Measurements from ENCODE around the gene MYRFL.
"Not testable (repeated sequence)": the region's sequence is repeated elsewhere in the genome, so short reads cannot be mapped to it uniquely, and the experiment has no call there.

MYRFL gene

GRCh38 chr12:69824966-69825560 lies at the start of gene MYRFL:
Gene MYRFL, plus strand, starts transcription at chr12:69825227. Its CDS starts 291 bp downstream, at chr12:69825518.
- no peak for DNase-seq
- TF ChIP-seq POLR2A (IDR thresholded peaks at IDR 0.05; ENCODE audit: low read length): no peak
- no peak for TF ChIP-seq GATA1 (IDR thresholded peaks at IDR 0.05; ENCODE audit: low read depth, low read length)

- no peak for TF ChIP-seq GATA1 (IDR thresholded peaks at IDR 0.05; ENCODE audit: low read depth, low read length)
- peak; percentile 50 to 59 for DNase-seq
Observed at GRCh38 chr12:69779928-69780327, 45.1 kb upstream of the MYRFL start.

GRCh38 chr12:69783365-69783764 lies 41.7 kb upstream of the MYRFL start:
- no peak for DNase-seq
- no peak for TF ChIP-seq GATA1 (IDR thresholded peaks at IDR 0.05; ENCODE audit: low read depth, low read length)
- TF ChIP-seq POLR2A (IDR thresholded peaks at IDR 0.05; ENCODE audit: low read length): no peak

- no peak for DNase-seq
- TF ChIP-seq POLR2A (IDR thresholded peaks at IDR 0.05; ENCODE audit: low read length) (no peak), GATA1 (IDR thresholded peaks at IDR 0.05; ENCODE audit: low read depth, low read length) (no peak)
Observed at GRCh38 chr12:69789351-69789750, 35.7 kb upstream of the MYRFL start.

- TF ChIP-seq POLR2A (IDR thresholded peaks at IDR 0.05; ENCODE audit: low read length): no peak
- TF ChIP-seq GATA1 (IDR thresholded peaks at IDR 0.05; ENCODE audit: low read depth, low read length): no peak
- DNase-seq: peak; percentile 6 to 20
Observed at GRCh38 chr12:69792533-69792932, 32.5 kb upstream of the MYRFL start.

- not testable (repeated sequence) for DNase-seq
Observed at GRCh38 chr12:69807101-69807897, 17.7 kb upstream of the MYRFL start.

GRCh38 chr12:69810870-69811498 lies 14.0 kb upstream of the MYRFL start:
- no peak for TF ChIP-seq GATA1 (IDR thresholded peaks at IDR 0.05; ENCODE audit: low read depth, low read length)
- TF ChIP-seq POLR2A (IDR thresholded peaks at IDR 0.05; ENCODE audit: low read length): no peak
- no peak for DNase-seq

GRCh38 chr12:69816082-69816481 lies 8.9 kb upstream of the MYRFL start:
- TF ChIP-seq GATA1 (IDR thresholded peaks at IDR 0.05; ENCODE audit: low read depth, low read length) (no peak), POLR2A (IDR thresholded peaks at IDR 0.05; ENCODE audit: low read length) (no peak)
- DNase-seq: no peak

GRCh38 chr12:69821032-69821455 lies 4.0 kb upstream of the MYRFL start:
- no peak for DNase-seq
- TF ChIP-seq POLR2A (IDR thresholded peaks at IDR 0.05; ENCODE audit: low read length) (no peak), GATA1 (IDR thresholded peaks at IDR 0.05; ENCODE audit: low read depth, low read length) (no peak)

- TF ChIP-seq POLR2A (IDR thresholded peaks at IDR 0.05; ENCODE audit: low read length): no peak
- no peak for TF ChIP-seq GATA1 (IDR thresholded peaks at IDR 0.05; ENCODE audit: low read depth, low read length)
- DNase-seq: no peak
Observed at GRCh38 chr12:69821456-69822159, 3.4 kb upstream of the MYRFL start.

- TF ChIP-seq GATA1 (IDR thresholded peaks at IDR 0.05; ENCODE audit: low read depth, low read length): no peak
- TF ChIP-seq POLR2A (IDR thresholded peaks at IDR 0.05; ENCODE audit: low read length): no peak
Observed at GRCh38 chr12:69822201-69822860, 2.7 kb upstream of the MYRFL start.

GRCh38 chr12:69824028-69824427 lies 999 bp upstream of the MYRFL start:
- TF ChIP-seq POLR2A (IDR thresholded peaks at IDR 0.05; ENCODE audit: low read length) (no peak), GATA1 (IDR thresholded peaks at IDR 0.05; ENCODE audit: low read depth, low read length) (no peak)
- DNase-seq: no peak

More at GRCh38 chr12:69822201-69822860, 2.7 kb upstream of the MYRFL start:
- no peak for DNase-seq

GRCh38 chr12:69828897-69829296 lies 3.9 kb downstream of the MYRFL start:
- DNase-seq: no peak
- TF ChIP-seq POLR2A (IDR thresholded peaks at IDR 0.05; ENCODE audit: low read length) (no peak), GATA1 (IDR thresholded peaks at IDR 0.05; ENCODE audit: low read depth, low read length) (no peak)
